ENCODE measurements around the gene MAPK8. TPM values are rescaled to one million over a fixed set of nuclear protein-coding genes. Genes with fewer than 3 reads are reported as not detected.

The MAPK8 gene
- total RNA-seq, 1 donor: 39.1 TPM

DNA sequence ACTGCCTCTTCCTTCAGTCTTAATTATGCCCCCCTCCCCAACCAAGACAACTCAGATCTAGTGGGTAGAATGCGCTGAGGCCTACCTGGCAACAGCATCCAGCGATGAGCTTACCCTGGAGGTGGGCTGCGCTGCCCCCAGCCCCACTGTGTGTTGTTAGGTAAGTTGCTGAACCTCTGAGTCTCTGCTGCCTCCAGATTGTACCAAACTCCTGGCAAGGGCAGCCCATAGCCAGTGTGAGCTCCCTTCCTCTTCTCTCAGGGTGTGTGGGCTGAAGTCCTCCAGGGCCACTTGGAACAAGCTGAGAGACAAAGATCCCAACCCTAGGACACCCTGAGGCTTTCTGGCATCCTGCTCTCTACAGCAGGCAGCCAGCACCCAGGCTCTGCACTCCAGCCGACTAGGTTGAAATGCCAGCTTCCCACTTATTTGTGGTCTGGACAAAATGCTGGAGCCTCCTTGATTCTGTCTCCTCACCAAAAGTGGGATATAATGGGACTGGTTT lies 163.1 kb downstream of the MAPK8 start:
- TF ChIP-seq, protein P1, sequence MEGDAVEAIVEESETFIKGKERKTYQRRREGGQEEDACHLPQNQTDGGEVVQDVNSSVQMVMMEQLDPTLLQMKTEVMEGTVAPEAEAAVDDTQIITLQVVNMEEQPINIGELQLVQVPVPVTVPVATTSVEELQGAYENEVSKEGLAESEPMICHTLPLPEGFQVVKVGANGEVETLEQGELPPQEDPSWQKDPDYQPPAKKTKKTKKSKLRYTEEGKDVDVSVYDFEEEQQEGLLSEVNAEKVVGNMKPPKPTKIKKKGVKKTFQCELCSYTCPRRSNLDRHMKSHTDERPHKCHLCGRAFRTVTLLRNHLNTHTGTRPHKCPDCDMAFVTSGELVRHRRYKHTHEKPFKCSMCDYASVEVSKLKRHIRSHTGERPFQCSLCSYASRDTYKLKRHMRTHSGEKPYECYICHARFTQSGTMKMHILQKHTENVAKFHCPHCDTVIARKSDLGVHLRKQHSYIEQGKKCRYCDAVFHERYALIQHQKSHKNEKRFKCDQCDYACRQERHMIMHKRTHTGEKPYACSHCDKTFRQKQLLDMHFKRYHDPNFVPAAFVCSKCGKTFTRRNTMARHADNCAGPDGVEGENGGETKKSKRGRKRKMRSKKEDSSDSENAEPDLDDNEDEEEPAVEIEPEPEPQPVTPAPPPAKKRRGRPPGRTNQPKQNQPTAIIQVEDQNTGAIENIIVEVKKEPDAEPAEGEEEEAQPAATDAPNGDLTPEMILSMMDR (IDR thresholded peaks at IDR 0.05; ENCODE audit: insufficient read depth, low read length): no peak
- DNase-seq (ENCODE audit: low read depth): no peak
- no peak overlapping the region for H3K4me3 ChIP-seq (ENCODE audit: low read depth, low read length)

- TF ChIP-seq, protein P1 (IDR thresholded peaks at IDR 0.05; ENCODE audit: insufficient read depth, low read length): no peak
- no peak overlapping the region for H3K4me3 ChIP-seq (ENCODE audit: low read depth, low read length)
- DNase-seq (ENCODE audit: low read depth): no peak
Observed at GRCh38 chr10:48470115-48470892, 163.8 kb downstream of the MAPK8 start.

- DNase-seq (ENCODE audit: low read depth): no peak
- TF ChIP-seq, protein P1 (IDR thresholded peaks at IDR 0.05; ENCODE audit: insufficient read depth, low read length): no peak
- no peak overlapping the region for H3K4me3 ChIP-seq (ENCODE audit: low read depth, low read length)
Observed at GRCh38 chr10:48470893-48471805, 164.7 kb downstream of the MAPK8 start.

GRCh38 chr10:48472501-48473069 lies 166.1 kb downstream of the MAPK8 start:
- TF ChIP-seq, protein P1 (IDR thresholded peaks at IDR 0.05; ENCODE audit: insufficient read depth, low read length): no peak
- no peak overlapping the region for H3K4me3 ChIP-seq (ENCODE audit: low read depth, low read length)
- no peak for DNase-seq (ENCODE audit: low read depth)

DNA sequence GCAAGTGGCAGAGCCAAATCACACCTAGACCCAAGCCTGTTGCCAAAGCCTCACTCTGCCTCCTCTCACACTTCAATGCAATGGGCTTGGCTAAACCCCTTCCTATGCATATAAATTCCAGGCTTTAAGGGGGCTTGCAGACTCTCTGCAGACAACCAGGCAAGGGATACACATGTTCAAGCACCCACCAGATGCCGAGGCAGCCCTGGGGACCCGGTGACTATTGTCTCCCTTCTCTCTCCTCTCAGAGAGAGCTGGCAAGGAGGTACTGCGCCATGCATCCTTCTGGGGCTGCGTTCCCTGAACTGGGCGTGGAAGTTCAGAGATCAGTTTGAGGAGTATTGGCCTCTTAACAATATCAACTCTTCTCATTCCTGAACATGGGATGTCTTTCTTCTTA lies 167.2 kb downstream of the MAPK8 start:
- DNase-seq (ENCODE audit: low read depth): no peak
- H3K4me3 ChIP-seq (ENCODE audit: low read depth, low read length): no peak overlapping the region
- TF ChIP-seq, protein P1 (IDR thresholded peaks at IDR 0.05; ENCODE audit: insufficient read depth, low read length): no peak

- DNase-seq (ENCODE audit: low read depth): no peak
- TF ChIP-seq, protein P1 (IDR thresholded peaks at IDR 0.05; ENCODE audit: insufficient read depth, low read length): no peak
- H3K4me3 ChIP-seq (ENCODE audit: low read depth, low read length): no peak overlapping the region
Observed at GRCh38 chr10:48474765-48475365, 168.4 kb downstream of the MAPK8 start.

Measured in fibroblast of the aortic adventitia (primary cell).